Activated CD8-positive, alpha-beta memory T cell treated with anti-CD3 and anti-CD28 coated beads, Interleukin-2, amount 50 U/mL, for 4 hours (primary cell): Measurements from ENCODE around the gene ABCC6.

Experiments used
- DNase-seq: peaks from one replicate; pipeline ENCODE4 v3.0.0-alpha.2; 2020

ABCC6 gene

GRCh38 chr16:16139061-16139460, 84.2 kb downstream of the ABCC6 start:
- DNase-seq: no peak

- no peak for DNase-seq
Measured at GRCh38 chr16:16138034-16138635, 85.2 kb downstream of the ABCC6 start.

- no peak for DNase-seq
Measured at GRCh38 chr16:16137110-16137509, 86.2 kb downstream of the ABCC6 start.

GRCh38 chr16:16136588-16136987, 86.7 kb downstream of the ABCC6 start:
- DNase-seq: no peak

GRCh38 chr16:16133943-16134604, 89.2 kb downstream of the ABCC6 start:
- DNase-seq: no peak

DNA sequence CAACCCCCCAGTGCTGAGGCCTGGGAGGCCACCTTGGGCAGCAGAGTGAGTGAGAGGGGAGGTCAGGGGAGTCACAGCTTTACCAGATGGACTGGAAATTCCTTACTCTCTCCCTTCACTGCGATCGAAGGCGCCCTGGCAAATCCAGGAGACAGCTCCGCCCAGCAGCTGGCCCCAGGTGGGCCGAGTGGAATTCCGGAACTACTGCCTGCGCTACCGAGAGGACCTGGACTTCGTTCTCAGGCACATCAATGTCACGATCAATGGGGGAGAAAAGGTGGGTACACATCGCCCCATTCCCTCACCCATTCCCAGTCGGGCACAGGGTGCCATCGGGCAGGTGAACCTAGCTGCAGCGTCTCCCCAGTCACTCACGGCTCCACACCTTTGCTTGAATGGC, 91.6 kb downstream of the ABCC6 start:
- no peak for DNase-seq

DNA sequence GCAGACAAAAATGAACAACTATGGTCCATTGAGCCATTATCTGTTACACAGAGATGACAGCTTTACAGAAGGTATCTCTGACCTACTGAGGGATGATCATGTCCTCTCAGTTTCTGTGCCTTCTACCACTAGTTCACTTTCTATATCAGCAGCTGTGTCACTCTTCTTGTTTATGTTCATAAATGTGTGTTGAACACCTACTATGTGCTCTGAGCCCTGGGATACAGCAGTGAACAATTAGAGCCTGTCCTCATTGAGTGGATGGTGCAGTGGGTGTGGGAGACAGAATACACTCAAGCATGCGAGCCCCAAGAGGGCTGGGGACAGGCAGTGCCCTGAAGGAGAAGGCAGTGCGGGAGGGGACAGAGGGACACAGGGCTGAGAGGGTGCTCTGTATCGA, 92.1 kb downstream of the ABCC6 start:
- no peak for DNase-seq

GRCh38 chr16:16127469-16128116, 95.7 kb downstream of the ABCC6 start:
- DNase-seq: peak; percentile 67

- no peak for DNase-seq
Measured at GRCh38 chr16:16126896-16127295, 96.4 kb downstream of the ABCC6 start.

DNA sequence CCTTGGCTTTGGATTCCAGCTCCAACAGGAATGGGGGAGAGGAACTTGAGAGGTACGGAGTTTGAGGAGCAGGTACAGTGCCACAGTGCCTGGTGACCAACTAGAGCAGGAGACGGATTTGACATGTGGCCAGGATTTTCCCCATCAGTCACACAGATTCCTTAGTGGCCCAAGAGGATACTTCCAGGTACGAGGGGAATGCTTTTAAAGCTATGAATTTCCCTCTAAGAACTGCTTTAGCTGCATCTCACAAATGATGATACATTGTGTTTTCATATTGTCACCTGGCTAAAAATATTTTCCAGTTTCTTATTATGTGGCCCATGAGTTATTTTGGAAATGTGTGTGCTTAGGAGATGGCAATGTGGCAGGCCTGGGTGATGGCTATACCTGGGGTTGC, 98.3 kb downstream of the ABCC6 start:
- no peak for DNase-seq

- no peak for DNase-seq
Measured at GRCh38 chr16:16124438-16124837, 98.9 kb downstream of the ABCC6 start.

DNA sequence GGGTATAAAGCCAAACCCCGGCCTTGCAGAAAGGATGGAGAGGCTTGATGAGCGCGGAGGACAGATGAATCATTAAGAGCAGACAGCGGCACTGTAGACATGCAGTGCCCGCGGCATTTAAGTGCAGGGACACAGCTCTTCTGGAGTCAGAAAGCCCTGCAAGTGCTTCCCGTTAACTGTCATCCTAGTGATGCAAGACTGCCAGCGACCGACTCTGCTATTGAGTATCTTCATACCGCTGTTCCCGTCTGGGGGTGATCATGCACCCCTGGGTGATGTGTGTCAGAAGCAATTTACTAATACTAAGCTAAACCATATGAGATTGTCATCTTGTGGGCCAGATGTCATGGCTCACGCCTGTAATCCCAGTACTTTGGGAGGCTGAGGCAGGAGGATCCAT, 101.0 kb downstream of the ABCC6 start:
- no peak for DNase-seq

- no peak for DNase-seq
Measured at GRCh38 chr16:16121185-16121727, 102.0 kb downstream of the ABCC6 start.

DNA sequence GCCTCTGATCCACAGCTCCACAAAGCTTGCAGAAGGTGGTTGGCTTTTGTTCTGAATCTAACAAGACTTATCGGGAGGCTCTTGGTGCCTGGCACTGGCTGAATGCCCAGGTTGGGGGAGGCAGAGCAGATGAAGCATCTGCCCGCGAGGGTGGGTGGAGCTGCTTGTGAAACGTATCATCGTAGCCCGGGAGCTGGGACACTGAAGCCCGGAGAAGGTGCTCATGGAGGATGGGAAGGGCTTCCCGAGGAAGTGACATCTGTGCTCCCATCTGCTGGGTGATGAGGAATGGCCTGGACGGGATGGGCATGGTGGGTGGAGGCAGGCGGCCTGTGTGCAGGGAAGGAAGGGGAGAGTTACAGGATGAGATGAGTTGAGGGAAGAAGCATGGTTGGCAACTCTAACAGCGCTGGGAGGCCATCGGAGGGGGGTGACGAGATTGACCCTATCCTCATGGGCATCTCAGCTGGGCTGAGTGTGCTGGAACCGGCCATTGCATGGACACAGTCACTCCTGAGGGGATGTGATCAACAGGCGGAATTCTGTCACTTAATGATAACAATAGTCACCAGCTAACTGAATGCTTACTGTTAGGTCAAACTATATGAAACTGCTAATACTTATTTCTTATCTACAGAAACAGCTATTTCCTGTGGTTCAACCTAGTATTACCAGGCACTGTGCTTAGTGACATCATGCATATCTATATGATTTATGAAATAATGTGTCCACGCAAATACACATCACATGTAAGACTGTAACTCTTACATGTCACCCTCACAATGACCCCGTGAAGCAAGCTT, 102.7 kb downstream of the ABCC6 start:
- DNase-seq: no peak

GRCh38 chr16:16120044-16120381, 103.3 kb downstream of the ABCC6 start:
- DNase-seq: no peak

- no peak for DNase-seq
Measured at GRCh38 chr16:16118337-16118736, 105.0 kb downstream of the ABCC6 start.

DNA sequence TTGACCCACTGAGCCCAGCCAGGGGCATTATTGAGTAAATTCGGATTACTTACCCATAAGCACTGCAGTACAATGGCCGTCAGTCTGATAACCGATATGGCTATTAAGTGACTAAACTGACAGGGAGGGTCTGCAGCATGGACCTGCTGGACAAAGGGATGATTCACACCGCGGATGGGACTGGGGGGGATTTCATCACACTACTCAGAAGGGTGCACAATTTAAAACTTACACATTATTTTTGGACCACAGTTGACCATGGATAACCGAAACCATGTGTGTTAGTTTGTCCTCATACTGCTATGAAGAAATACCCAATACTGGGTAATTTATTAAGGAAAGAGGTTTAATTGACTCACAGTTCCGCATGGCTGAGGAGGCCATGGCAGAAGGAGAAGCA, 106.5 kb downstream of the ABCC6 start:
- DNase-seq: no peak

GRCh38 chr16:16113076-16113475, 110.2 kb downstream of the ABCC6 start:
- no peak for DNase-seq

DNA sequence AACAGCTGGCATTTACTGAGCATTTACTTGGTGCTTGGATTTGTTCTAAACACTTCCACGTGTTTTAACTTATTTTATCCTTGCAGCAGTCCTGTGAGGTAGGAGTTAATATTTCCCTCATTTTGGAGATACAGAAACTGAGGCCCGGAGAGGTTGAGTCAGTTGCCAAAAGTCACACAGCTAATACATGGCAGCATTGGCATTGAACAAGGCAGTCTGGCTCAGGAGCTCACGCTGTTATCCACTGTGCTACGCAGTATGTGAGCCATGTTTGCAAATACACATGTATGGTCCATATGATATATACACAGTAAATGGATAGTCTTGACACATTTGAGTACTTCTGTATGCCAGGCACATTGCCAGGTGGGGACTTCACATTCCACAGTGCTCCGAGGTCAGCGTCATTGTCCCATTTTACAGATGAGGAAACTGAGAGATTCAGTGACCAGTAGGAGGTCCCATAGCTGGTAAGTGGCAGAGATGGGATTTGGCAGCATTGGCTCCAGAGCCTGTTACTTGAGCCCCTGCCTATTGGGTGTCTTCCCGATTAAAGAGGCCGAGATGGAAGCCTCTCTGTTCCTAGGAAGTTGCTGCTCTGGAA, 110.7 kb downstream of the ABCC6 start:
- DNase-seq: no peak

- DNase-seq: no peak
Measured at GRCh38 chr16:16111639-16112038, 111.7 kb downstream of the ABCC6 start.

- DNase-seq: no peak
Measured at GRCh38 chr16:16110111-16110490, 113.2 kb downstream of the ABCC6 start.

GRCh38 chr16:16109453-16110110, 113.7 kb downstream of the ABCC6 start:
- DNase-seq: no peak

DNA sequence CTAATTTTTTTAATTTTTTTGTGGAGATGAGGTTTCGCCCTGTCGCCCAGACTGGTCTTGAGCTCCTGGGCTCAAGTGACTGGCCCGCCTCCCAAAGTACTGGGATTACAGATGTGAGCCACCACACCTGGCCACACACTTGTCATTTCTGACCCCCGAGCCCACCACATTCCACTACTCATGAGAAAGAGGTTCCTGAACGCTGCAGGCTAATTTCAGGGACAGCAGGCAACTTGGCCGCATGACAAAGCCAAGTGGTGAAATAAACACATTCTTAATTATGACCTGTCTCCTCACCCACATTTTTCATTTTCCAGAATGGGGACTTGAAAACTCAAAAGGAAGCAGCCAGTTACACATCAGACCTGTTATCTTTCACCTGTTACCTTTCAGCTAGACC, 114.5 kb downstream of the ABCC6 start:
- no peak for DNase-seq
